Measurements from ENCODE around the gene LRRC34.

LRRC34 gene

DNA sequence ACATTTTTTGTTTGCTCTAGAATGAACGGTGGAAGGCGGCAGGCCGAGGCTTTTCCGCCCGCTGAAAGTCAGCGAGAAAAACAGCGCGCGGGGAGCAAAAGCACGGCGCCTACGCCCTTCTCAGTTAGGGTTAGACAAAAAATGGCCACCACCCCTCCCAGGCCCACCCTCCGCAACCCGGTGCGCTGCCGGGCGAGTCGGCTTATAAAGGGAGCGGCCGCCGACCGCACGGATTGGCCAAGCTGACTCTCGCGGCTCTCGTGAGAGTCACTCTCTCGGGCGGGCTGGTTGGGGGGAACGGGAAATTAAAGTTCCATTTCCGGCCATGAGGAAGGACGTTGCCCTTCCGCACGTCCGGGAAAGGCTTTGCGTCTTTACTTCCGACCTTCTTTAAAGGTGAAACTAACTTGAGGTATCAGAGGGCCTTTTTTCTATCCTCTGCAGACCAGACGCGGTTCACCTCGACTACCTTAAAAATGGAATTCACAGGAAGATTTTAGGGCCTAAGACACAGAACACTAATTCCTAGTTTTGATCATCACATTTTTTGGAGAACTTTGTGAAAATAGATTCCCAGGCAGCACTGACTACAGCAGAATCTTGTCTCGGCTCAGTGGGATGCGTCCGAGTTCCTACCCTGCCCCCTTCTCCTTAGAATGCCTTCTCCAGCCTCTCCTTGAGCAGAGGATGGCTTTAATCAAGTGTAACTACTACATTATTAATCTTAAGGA, 47.7 kb downstream of the LRRC34 start, which contains the start of gene TERC:
Gene TERC, minus strand, starts transcription at position 179 of the 731 bp plus-strand sequence.
- DNase-seq = peak; percentile 79 to 85 (median 80)

GRCh38 chr3:169764312-169764881, 48.3 kb downstream of the LRRC34 start:
- peak; percentile 80 to 84 (median 81) for DNase-seq

DNA sequence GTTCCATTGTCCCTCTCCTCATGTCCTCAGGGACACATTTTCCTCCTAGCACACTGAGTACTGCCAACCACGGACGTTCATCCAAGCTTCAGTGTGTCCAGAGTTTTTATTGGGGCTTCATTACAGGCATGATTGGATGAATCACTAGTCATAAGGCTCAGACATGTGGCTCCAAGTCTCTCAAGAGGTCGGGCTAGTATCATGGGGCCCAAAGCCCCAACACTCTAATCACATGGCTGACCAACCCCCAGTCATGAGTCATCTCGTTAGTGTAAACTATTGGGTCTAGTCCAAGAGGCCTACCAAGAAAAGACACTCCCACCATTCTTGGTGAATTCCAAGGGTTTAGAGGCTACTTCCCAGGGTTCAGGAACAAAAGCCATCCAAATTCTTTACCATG, 52.2 kb downstream of the LRRC34 start:
- DNase-seq = peak; percentile 17 to 36 (median 20)

DNA sequence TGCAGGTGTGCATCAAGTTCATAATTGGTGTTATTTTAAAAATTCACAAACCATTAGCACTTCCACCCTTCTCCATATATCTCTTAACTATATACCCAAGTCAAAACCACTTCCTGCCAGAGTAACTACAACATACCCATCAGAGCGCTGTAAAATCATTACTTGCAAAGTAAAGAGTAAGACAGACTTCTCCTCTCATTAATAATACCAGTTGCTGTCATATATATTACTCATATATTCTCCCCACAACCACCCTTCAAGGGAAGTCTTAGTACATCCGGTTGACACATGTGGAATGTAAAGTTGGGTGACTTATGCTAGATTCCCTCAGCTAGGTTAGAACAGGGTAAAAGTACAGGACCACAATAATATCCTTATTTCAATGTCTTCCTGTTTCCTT, 53.4 kb downstream of the LRRC34 start:
- DNase-seq = peak; percentile 27 to 76 (median 60)

DNA sequence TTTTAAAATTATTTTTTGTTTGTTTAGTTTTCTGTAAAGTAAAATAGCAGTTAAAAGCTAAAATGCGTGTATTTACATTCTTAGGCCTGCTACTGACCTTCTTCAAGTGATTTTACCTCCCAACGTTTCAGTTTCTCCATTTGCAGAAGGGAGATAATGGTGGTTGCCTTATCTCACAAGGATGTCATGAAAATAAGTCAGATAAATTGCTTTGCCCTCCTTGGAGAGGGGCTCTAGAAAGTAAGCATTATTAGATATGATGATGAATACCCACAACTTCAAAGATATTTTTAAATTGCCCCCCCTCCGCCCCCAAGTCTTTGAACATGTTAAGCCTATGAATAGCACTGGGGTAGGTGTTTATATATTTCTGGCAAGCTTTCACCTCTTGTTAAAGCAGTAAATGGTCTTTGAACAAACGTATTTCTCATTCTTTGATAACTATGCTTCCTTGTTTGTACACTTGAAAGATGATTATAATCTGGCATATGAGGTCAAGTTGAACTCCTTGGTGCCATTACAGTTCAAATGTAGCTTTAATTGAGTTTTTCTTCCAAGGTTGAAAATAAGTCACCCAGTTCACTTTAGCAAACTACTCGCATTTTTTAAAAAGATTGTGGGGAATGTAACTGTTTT, 54.2 kb downstream of the LRRC34 start:
- no peak for DNase-seq

DNA sequence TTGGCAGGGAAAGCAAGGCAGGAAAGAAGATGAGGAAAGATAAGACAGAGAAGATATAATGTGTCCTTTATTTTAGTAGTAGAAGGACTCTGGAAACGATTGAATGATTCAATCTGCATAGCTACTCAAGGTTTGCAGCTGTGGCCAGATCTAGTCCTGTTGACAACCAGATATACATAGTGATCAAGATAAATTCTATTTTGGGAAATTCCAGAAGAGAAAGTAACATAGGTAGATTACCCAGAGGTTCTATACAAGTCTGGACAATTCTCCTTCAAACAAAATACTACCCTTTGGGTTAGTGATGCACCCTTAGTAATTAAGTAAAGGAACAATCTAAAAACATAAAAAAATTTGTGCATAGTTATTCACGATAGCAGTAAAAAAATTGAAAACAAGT, 57.2 kb downstream of the LRRC34 start:
- no peak for DNase-seq

DNA sequence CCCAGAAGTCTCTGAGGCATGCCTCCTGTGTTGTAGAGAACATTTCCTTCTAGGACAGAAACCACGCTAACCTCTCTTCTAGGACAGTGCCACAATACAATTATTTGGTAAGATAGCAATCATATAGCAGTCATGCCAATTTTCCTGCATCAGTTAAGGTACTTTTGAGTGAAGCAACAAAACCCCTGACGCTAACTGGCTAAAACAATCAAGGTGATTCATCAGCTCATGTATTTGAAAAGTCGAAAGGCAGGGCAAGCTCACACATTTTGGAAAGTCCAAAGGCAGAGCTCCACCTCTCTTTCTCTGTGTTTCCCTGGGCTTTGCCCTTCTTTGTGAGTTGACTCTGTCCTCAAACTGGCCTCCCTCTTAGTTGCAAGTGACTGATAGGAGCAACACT, 58.0 kb downstream of the LRRC34 start:
- DNase-seq = no peak

DNA sequence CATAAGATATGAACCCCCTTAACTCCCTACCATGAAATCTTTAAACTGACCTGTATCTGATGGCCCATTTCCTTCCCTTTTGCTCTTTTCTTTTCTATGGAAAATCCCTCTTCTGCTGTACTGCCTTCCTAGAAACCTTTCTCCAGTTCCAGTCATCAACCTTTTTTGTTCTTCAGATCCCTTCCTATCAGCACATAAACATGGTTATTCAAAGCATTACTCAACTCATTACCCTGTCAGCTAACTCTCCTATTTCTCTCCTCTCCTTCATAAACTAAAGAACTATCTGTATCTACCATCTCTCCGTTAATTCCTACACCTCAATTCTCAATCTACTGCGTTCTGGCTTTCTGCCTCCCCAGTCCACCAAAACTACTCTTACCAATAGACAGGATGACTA, 60.8 kb downstream of the LRRC34 start:
- no peak for DNase-seq

DNA sequence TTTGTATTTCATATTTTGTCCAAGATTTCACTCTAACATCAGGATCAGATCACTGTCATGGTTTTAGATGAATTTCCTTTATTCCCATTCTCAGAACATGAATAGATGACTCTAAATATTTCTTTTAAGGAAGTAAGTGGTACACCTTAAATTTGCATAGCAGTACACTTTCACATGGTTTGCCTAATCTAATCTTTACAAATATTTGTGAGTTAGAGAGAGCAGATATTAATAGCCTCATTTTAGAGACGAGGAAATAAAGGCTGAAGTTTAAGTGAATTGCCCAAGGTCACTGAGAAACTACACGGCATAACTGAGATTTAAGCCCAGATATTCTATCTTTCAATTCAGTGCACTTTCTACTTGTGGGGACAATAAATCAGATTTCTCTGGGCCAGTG, 62.0 kb downstream of the LRRC34 start:
- no peak for DNase-seq

GRCh38 chr3:169748670-169749069, 64.0 kb downstream of the LRRC34 start:
- DNase-seq = no peak

DNA sequence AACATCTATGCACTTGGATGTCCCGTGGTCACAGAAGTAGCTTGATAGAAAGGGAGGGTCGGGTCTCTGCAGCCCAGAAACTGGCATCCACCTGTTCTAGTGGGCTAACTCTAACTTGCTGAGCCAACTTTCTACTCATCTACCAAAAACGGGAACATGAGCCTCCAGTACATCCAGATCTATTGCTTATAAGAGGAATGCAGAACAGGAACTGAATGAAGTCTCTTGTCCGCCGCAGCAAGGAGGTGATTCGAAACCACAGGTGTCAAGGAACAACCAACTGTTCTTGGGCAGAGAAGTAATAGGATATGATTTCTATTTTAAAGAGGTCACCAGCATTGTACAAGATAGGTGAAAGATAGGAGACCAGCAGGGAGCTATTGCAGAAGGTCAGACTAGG, 65.8 kb downstream of the LRRC34 start:
- DNase-seq = no peak

DNA sequence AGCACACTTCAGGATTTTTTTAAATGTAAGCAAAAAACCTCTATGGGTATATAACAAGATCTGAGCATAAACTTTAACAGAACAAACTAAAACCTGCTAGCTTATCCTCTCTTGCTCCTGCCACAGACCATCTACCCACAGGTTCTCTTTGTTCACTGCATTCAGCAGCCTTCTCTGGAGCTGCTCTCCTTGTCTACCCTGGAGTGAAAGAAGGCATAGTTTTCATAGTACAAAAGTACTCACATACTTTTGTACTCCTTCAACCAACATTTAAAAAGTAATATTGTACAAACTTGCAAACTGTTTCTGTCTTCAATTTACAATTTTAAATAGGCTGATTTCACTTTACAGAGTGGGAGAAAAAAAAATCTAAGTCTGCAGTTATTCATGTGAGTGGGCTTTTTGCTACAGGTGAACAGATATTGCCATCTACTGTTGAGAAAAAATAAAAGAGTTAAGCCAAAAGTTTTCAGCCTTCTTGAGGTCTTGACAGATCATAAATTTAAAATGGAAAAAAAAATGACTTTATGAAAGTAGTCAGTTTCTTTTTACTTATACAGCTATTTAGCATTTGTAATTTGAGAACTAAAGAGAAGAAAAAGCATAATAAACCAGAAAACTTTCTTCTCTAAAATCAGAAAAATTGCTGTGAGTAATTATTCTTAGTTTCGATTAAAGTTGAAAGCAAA, 68.2 kb downstream of the LRRC34 start:
- DNase-seq = no peak
